Neuronal stem cell (in vitro differentiated cells): ENCODE data around the gene PDE11A.
A peak's percentile ranks its signal among the peaks of the same experiment; 100 is the strongest.

Source experiments
- DNase-seq: peaks from one replicate; pipeline ENCODE4 v3.0.0-alpha.2; 2013; ENCODE audit warnings: low spot score
- H2AFZ ChIP-seq: one replicate; pipeline ENCODE4 v1.6.1; 2013; ENCODE audit warnings: mild to moderate bottlenecking, low read length, inconsistent platforms
- H2AK5ac ChIP-seq: 2 replicates; pipeline ENCODE4 v1.6.1; 2013; ENCODE audit warnings: low read depth, mild to moderate bottlenecking, inconsistent platforms, low read length, moderate library complexity, mixed read lengths
- H2BK120ac ChIP-seq: 2 replicates; pipeline ENCODE4 v1.6.1; 2013; ENCODE audit warnings: low read depth, mild to moderate bottlenecking, inconsistent platforms, low read length, moderate library complexity, mixed read lengths
- H2BK12ac ChIP-seq: one replicate; pipeline ENCODE4 v1.6.1; 2013; ENCODE audit warnings: low read length, inconsistent platforms
- H2BK15ac ChIP-seq: 2 replicates; pipeline ENCODE4 v1.6.1; 2013; ENCODE audit warnings: mild to moderate bottlenecking, low read length, inconsistent platforms, mixed read lengths
- H2BK5ac ChIP-seq: one replicate; pipeline ENCODE4 v1.6.1; 2013; ENCODE audit warnings: inconsistent platforms, mild to moderate bottlenecking, low read length, moderate library complexity
- H3K14ac ChIP-seq: one replicate; pipeline ENCODE4 v1.6.1; 2013; ENCODE audit warnings: low read length, inconsistent platforms
- H3K18ac ChIP-seq: 2 replicates; pipeline ENCODE4 v1.6.1; 2013; ENCODE audit warnings: low read length, inconsistent platforms
- H3K23ac ChIP-seq: 2 replicates; pipeline ENCODE4 v1.6.1; 2013; ENCODE audit warnings: low read depth, mild to moderate bottlenecking, mixed read lengths, low read length, inconsistent platforms; ENCODE audit not compliant: poor library complexity
- H3K27ac ChIP-seq: replicated peaks from 3 replicates; pipeline ENCODE4 v1.5.1; 2013; ENCODE audit warnings: low read length, inconsistent platforms
- H3K27me3 ChIP-seq, 3 experiments: 2 replicates each; pipeline ENCODE4 v1.6.1; 2013; ENCODE audit warnings: low read length in 3 of 3, mild to moderate bottlenecking in 2 of 3, inconsistent platforms in 1 of 3, low read depth in 1 of 3, mixed read lengths in 1 of 3, moderate library complexity in 1 of 3; ENCODE audit not compliant: control insufficient read depth in 3 of 3, insufficient read depth in 3 of 3
- H3K36me3 ChIP-seq, 2 donors: replicated peaks in 1 of 2; 2 replicates each; pipeline ENCODE4 v1.6.1; 2013; ENCODE audit warnings: low read length in 2 of 2; ENCODE audit not compliant: control insufficient read depth in 2 of 2, insufficient read depth in 2 of 2
- H3K4ac ChIP-seq: 2 replicates; pipeline ENCODE4 v1.6.1; 2013; ENCODE audit warnings: inconsistent platforms, mild to moderate bottlenecking, low read length, moderate library complexity
- H3K4me1 ChIP-seq, 2 donors: 1 replicate in 1 of 2; 2 replicates in 1 of 2; pipeline ENCODE4 v1.6.1; 2013; ENCODE audit warnings: low read length in 2 of 2, low read depth in 1 of 2; ENCODE audit not compliant: control insufficient read depth in 2 of 2, insufficient read depth in 1 of 2
- H3K4me2 ChIP-seq: one replicate; pipeline ENCODE4 v1.6.1; 2013; ENCODE audit warnings: mild to moderate bottlenecking, low read length, inconsistent platforms; ENCODE audit not compliant: insufficient read depth, poor library complexity, severe bottlenecking
- H3K4me3 ChIP-seq, 2 donors: 2 replicates each; pipeline ENCODE4 v1.5.1; 2013; ENCODE audit warnings: low read length in 2 of 2, mild to moderate bottlenecking in 2 of 2, inconsistent platforms in 1 of 2, moderate library complexity in 1 of 2
- H3K79me1 ChIP-seq: one replicate; pipeline ENCODE4 v1.6.1; 2013; ENCODE audit warnings: low read depth, mild to moderate bottlenecking, inconsistent platforms, low read length, moderate library complexity
- H3K9ac ChIP-seq: one replicate; pipeline ENCODE4 v1.6.1; 2013; ENCODE audit warnings: mild to moderate bottlenecking, low read depth, low read length, inconsistent platforms; ENCODE audit not compliant: poor library complexity
- H3K9me3 ChIP-seq, 2 donors: replicated peaks in 1 of 2; 2 replicates each; pipeline versions ENCODE3 to v1.6.1; 2013; ENCODE audit warnings: low read length in 2 of 2, mild to moderate bottlenecking in 2 of 2, inconsistent platforms in 1 of 2, low read depth in 1 of 2, mixed read lengths in 1 of 2, moderate library complexity in 1 of 2; ENCODE audit not compliant: control insufficient read depth in 2 of 2, insufficient read depth in 1 of 2
- H4K8ac ChIP-seq: one replicate; pipeline ENCODE4 v1.6.1; 2013; ENCODE audit warnings: low read depth, mild to moderate bottlenecking, inconsistent platforms, low read length, moderate library complexity
- H4K91ac ChIP-seq: one replicate; pipeline ENCODE4 v1.6.1; 2013; ENCODE audit warnings: low read length, low read depth, mild to moderate bottlenecking, inconsistent platforms; ENCODE audit not compliant: poor library complexity
- WGBS, 2 donors: extraction: QIAGEN DNeasy Blood & Tissue Kit; methylation state at CpG; one replicate each; pipeline ENCODE4 v1.1.7; 2013; ENCODE audit warnings: missing lambda C conversion rate in 2 of 2, mixed read lengths in 1 of 2; ENCODE audit not compliant: insufficient read length in 2 of 2, insufficient replicate concordance in 1 of 2; ENCODE audit errors: extremely low coverage in 2 of 2; 5-methylcytosine and 5-hydroxymethylcytosine counted together

PDE11A gene

DNA sequence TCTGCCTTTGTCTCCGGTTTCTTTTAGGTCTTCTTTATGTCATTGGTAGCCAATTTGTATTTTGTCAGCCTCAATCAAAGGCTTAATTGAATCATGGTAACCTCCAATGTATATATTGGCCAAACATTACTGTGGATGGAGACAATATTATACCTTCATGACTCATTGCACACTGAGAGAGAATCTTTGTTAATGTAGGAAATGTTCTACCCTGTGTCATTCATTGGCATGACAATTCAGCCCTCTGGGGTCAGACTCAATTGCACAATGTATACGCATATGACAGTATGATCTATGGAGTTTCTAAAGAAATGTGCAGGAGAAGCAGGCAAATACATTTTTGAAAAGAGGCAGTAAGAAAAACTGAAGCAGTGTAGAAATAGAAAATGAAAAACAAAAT lies 162.6 kb downstream of the PDE11A start:
- WGBS, 2 donors, result no CpG with 5 or more reads among the region's 2 CpGs

DNA sequence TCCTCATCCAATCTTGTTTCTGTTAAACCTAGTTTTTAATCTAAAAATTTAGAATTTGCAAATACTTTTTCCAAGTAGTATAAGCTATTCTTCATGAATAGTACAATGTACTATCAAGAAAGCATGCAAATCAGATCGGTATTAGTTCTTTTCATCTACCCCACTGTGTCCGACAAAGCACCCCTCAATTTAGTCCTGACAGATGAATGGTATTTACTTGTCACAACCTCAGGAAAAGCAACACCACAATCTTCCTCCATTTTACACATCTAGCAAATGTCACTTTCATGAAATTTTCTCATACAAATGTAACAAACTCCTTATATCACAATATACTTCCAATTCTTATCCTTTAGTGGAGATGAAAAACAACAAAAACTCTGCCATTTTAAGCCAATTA lies 163.8 kb downstream of the PDE11A start:
- Histone ChIP-seq H3K14ac (no peak overlapping the region), H2BK15ac (no peak overlapping the region), H2AK5ac (no peak overlapping the region), H3K9me3 (no peaks in the 10 kb centered on the region), H3K23ac (no peak overlapping the region), H4K91ac (no peak overlapping the region), H3K79me1 (no peaks in the 10 kb centered on the region), H3K18ac (no peak overlapping the region), H2BK12ac (no peak overlapping the region), H3K4me1 (peaks cover 0 to 7% of the 10 kb centered on the region in 2 donors), H3K9ac (no peak overlapping the region), H3K27ac (no peak overlapping the region), H3K4ac (no peak overlapping the region), H3K27me3 (no peaks in the 10 kb centered on the region), H3K36me3 (no peaks in the 10 kb centered on the region), H2BK5ac (no peak overlapping the region), H3K4me2 (no peak overlapping the region), H2BK120ac (no peak overlapping the region), H2AFZ (no peak overlapping the region), H4K8ac (no peak overlapping the region), H3K4me3 (no peak overlapping the region)
- no peak for DNase-seq
- WGBS, 2 donors, result no CpG with 5 or more reads among the region's 2 CpGs

More for the DNA sequence above, 162.6 kb downstream of the PDE11A start:
- no peak overlapping the region for H3K18ac ChIP-seq
- H2AK5ac ChIP-seq, result no peak overlapping the region
- no peak overlapping the region for H3K4ac ChIP-seq
- DNase-seq, result no peak
- peaks cover 0 to 7% of the 10 kb centered on the region in 2 donors for H3K4me1 ChIP-seq
- H3K23ac ChIP-seq, result no peak overlapping the region
- H3K27me3 ChIP-seq, result no peaks in the 10 kb centered on the region
- no peaks in the 10 kb centered on the region for H3K36me3 ChIP-seq
- no peaks in the 10 kb centered on the region for H3K79me1 ChIP-seq
- no peak overlapping the region for H2AFZ ChIP-seq
- no peak overlapping the region for H3K27ac ChIP-seq
- H2BK15ac ChIP-seq, result no peak overlapping the region
- H4K91ac ChIP-seq, result no peak overlapping the region
- H4K8ac ChIP-seq, result no peak overlapping the region
- H2BK12ac ChIP-seq, result no peak overlapping the region
- no peak overlapping the region for H2BK5ac ChIP-seq
- no peak overlapping the region for H3K14ac ChIP-seq
- no peak overlapping the region for H3K9ac ChIP-seq
- no peak overlapping the region for H2BK120ac ChIP-seq
- H3K4me3 ChIP-seq, result no peak overlapping the region
- H3K9me3 ChIP-seq, result no peaks in the 10 kb centered on the region
- no peak overlapping the region for H3K4me2 ChIP-seq

- no peak overlapping the region for H3K4me2 ChIP-seq
- no peak overlapping the region for H4K91ac ChIP-seq
- H3K4me1 ChIP-seq, result peaks cover 0 to 7% of the 10 kb centered on the region in 2 donors
- H3K79me1 ChIP-seq, result no peaks in the 10 kb centered on the region
- no peaks in the 10 kb centered on the region for H3K36me3 ChIP-seq
- H3K18ac ChIP-seq, result peak overlapping the region; percentile 41
- no peak overlapping the region for H3K27ac ChIP-seq
- no CpG with 5 or more reads among the region's 2 CpGs for WGBS, 2 donors
- H3K27me3 ChIP-seq, result no peaks in the 10 kb centered on the region
- no peak overlapping the region for H2BK5ac ChIP-seq
- no peak overlapping the region for H3K14ac ChIP-seq
- no peak overlapping the region for H3K4ac ChIP-seq
- H2BK15ac ChIP-seq, result no peak overlapping the region
- H2BK120ac ChIP-seq, result no peak overlapping the region
- no peak overlapping the region for H2BK12ac ChIP-seq
- H3K9me3 ChIP-seq, result no peaks in the 10 kb centered on the region
- DNase-seq, result no peak
- H3K9ac ChIP-seq, result no peak overlapping the region
- no peak overlapping the region for H2AK5ac ChIP-seq
- no peak overlapping the region for H3K4me3 ChIP-seq
- H4K8ac ChIP-seq, result peak overlapping the region; percentile 24
- H3K23ac ChIP-seq, result no peak overlapping the region
- H2AFZ ChIP-seq, result no peak overlapping the region
These were observed 164.4 kb downstream of the PDE11A start for GRCh38 chr2:177908182-177908581.

- no peaks in the 10 kb centered on the region for H3K36me3 ChIP-seq
- no peak overlapping the region for H2BK5ac ChIP-seq
- H3K27me3 ChIP-seq, result no peaks in the 10 kb centered on the region
- H3K18ac ChIP-seq, result no peak overlapping the region
- H3K27ac ChIP-seq, result no peak overlapping the region
- peaks cover 0 to 9% of the 10 kb centered on the region in 2 donors for H3K4me1 ChIP-seq
- no peaks in the 10 kb centered on the region for H3K79me1 ChIP-seq
- H2AK5ac ChIP-seq, result no peak overlapping the region
- H2AFZ ChIP-seq, result peak overlapping the region; percentile 67
- H2BK12ac ChIP-seq, result no peak overlapping the region
- no peak overlapping the region for H4K8ac ChIP-seq
- H3K4me2 ChIP-seq, result no peak overlapping the region
- no CpG with 5 or more reads among the region's 12 CpGs for WGBS, 2 donors
- no peak overlapping the region for H2BK120ac ChIP-seq
- no peak overlapping the region for H3K14ac ChIP-seq
- no peaks in the 10 kb centered on the region for H3K9me3 ChIP-seq
- peak; percentile 71 for DNase-seq
- no peak overlapping the region for H3K23ac ChIP-seq
- H3K4ac ChIP-seq, result no peak overlapping the region
- H3K4me3 ChIP-seq, result no peak overlapping the region
- no peak overlapping the region for H2BK15ac ChIP-seq
- H3K9ac ChIP-seq, result no peak overlapping the region
- no peak overlapping the region for H4K91ac ChIP-seq
These were observed 166.4 kb downstream of the PDE11A start for GRCh38 chr2:177906041-177906718.
